GM19035 (cell line): ENCODE results near the gene PLB1.
"Not testable (repeated sequence)": the region's sequence is repeated elsewhere in the genome, so short reads cannot be mapped to it uniquely, and the experiment has no call there.

Experiments used
- ATAC-seq: cut with Tn5 transposase; IDR thresholded peaks from one replicate; pipeline ENCODE4 v1.9.1; 2021; ENCODE audit not compliant: unreplicated experiment

The PLB1 gene

GRCh38 chr2:28530782-28531181 is 34.9 kb downstream of the PLB1 start:
- no peak for ATAC-seq

DNA sequence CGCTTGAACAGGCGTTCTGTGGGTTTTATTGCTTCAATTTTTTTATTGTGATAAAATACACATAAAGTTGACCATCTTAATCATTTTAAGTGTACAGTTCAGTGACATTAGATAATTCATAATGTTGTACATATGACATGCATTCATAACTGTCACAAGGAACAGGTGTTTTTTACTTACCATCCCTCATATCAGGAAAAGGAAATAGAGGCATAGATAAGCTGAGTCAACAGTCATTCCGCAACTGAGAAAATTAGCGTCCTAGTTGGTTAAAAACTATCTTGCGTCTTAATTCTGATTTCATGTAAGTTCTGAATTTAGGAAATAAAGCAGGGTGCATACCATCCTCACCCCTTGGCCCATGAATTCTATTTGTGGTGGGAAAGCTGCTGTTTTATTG is 36.5 kb downstream of the PLB1 start:
- ATAC-seq: no peak

GRCh38 chr2:28533044-28533680 is 37.3 kb downstream of the PLB1 start:
- ATAC-seq: no peak

- ATAC-seq: no peak
Measured at GRCh38 chr2:28534817-28535216, 39.0 kb downstream of the PLB1 start.

- no peak for ATAC-seq
Measured at GRCh38 chr2:28538134-28538533, 42.3 kb downstream of the PLB1 start.

GRCh38 chr2:28538652-28539051 is 42.8 kb downstream of the PLB1 start:
- ATAC-seq: no peak

GRCh38 chr2:28539118-28539541 is 43.3 kb downstream of the PLB1 start:
- ATAC-seq: no peak

- no peak for ATAC-seq
Measured at GRCh38 chr2:28543316-28544035, 47.6 kb downstream of the PLB1 start.

GRCh38 chr2:28544036-28544346 is 48.1 kb downstream of the PLB1 start:
- ATAC-seq: no peak

DNA sequence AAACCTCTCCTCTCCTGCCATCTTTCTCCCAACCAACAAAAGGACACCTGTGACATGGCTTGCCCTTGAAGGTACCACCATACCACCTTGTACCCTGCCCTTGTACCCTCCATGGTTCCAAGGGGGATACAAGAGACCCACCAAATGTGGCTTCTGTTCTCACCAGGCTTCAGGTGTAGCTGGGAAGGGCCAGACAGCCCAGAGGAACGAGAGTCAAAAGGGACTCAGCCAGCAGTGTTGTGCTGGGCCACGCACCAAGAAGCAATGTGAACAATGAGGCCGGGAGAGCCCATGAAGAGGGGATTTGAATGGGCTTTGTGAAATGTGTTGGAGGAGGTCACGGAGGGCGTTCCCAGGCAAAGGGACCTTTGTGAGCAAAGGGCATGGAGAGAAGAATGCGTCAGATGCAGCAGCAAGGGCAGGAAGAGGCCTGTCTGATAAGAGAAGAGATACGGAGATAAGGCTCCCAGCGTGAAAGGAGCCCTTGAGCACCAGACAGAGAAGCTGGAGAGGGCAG is 48.6 kb downstream of the PLB1 start:
- no peak for ATAC-seq

GRCh38 chr2:28544922-28545589 is 49.2 kb downstream of the PLB1 start:
- ATAC-seq: no peak

DNA sequence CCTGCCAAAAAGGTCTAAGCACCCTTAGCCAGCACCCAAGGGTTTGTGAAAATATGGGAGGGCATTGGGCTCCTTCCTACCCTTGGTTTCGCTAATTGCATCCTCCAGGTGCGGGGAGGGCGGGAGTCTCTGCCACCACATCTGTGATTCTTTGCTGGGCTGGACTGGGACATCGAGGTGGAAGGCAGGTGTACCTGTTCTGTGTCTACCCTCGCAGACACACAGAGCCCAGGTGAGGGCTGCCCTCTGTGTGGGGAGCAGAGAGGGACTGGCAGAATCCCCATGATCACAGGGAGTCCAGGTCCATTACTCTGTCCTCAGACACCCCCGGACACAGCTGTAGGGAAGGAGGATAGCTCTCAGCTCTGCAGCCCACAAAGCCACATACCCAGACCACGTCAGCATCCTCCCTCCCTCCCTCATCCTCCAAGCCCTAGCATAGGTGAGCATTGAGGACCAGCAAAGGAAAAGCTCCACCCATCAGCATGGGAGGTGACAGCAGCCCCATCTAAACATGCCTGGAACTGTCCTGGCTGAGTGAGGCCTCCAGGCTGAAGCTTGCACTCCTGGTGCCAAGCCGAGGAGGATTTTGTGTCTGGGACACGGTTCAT is 49.8 kb downstream of the PLB1 start:
- ATAC-seq: no peak

DNA sequence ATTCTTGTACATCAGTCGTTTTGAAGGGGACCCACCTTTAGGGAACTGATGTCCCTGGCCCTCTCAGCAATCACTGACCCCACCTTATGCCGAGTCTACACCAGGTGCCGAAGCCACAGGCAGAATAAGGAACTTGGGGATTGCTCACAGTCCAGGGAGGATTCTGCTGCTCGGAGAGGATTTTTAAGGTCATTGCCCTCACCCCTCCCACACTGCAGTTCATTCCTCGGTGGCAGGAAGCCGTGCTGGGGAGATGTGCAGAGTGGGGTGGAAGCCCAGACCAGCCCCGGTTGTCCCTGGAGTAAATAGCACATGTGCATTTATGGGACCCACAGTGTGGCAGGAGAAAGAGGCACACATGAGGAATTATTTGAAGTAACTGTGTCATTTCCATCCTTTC is 50.4 kb downstream of the PLB1 start:
- no peak for ATAC-seq

DNA sequence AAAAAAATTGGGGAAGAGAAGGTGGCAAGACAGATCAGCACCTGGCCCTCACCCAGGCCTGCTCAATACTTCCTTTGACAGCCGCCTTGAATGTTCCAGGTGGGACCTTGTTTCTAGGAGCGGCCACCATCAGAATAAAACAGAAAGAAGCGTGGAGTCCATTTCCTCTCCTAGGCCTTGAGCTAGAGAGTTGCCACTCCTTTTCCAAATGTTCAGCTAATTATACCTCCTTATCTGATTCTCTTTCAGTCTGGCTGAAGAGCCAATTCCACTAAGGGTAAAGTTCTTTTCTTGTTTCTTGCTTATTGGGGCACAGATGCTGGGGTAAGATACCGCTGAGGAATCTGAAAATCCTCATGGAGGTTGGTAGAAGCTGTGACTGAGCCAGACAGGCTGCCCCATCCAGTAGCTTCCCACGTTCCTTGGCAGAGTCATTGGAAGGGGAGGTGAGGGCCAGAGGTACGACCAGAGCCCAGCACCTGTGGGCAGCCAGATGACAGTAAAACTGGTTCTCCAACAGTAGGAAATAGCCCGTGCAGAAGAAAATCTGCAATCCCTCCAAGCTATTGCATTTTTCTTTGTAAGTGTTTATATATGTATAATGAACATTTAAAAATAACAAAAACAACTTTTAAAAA is 51.5 kb downstream of the PLB1 start:
- ATAC-seq: no peak

DNA sequence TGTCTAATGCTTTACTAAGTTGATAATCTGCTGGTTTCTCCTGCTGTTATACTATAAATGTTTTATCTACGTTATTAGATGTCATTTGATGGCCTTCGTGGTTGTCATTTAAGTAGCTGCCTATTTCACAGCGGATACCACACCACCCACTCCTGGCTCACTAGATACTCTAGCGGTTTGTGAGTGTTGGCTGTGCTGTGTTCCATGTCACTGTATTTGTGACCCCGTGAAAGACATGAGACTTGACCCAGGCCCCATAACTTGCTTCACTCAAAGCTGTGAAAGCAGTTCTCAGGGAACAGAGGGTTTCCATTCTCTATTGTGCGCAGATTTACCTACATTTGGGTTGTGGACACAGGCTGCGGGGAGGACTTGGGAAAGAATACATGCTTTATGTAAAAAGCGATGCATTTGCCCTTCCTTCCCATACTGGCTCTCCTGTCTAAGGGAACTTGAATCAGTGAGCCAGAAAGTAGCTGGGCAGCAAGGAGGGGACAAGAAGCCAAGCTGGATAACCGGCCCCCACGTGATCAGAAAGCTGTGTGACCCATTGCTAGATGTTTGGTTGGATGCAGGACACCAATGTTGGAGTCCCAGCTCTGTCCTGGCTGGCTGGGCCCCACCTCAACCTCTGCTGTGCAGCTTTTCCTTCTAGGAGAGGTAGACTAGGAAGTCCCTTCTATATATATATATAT is 52.2 kb downstream of the PLB1 start:
- no peak for ATAC-seq

GRCh38 chr2:28550345-28550744 is 54.5 kb downstream of the PLB1 start:
- not testable (repeated sequence) for ATAC-seq

GRCh38 chr2:28552045-28552823 is 56.4 kb downstream of the PLB1 start:
- no peak for ATAC-seq

DNA sequence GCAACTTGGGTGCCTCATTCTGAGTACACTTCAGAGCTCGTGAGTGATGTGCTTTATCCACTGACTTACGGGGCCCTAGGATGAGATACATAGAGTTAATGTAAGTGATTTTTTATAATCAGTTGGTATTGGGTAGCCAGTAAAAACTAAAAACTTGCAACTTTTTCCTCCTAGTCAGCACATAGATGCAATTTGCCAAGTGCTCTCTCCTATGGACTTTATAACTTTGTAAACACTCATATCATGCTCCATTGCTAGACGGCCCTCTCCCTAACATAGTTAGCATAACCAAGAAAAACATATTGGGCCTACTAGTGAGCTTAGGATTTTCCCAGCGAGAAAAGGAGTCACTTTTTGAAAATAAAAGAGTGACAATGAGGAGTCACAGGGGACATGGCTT is 60.4 kb downstream of the PLB1 start:
- no peak for ATAC-seq

GRCh38 chr2:28557389-28558131 is 61.7 kb downstream of the PLB1 start:
- no peak for ATAC-seq
